GM18868 (cell line): ENCODE measurements around the gene ACOT4.
A peak's percentile ranks its signal among the peaks of the same experiment; 100 is the strongest.
"Not testable (repeated sequence)": the region's sequence is repeated elsewhere in the genome, so short reads cannot be mapped to it uniquely, and the experiment has no call there.

Source experiments
- ATAC-seq: cut with Tn5 transposase; IDR thresholded peaks from one replicate; pipeline ENCODE4 v1.9.1; 2021; ENCODE audit warnings: mild to moderate bottlenecking, moderate library complexity; ENCODE audit not compliant: unreplicated experiment

Gene ACOT4

DNA sequence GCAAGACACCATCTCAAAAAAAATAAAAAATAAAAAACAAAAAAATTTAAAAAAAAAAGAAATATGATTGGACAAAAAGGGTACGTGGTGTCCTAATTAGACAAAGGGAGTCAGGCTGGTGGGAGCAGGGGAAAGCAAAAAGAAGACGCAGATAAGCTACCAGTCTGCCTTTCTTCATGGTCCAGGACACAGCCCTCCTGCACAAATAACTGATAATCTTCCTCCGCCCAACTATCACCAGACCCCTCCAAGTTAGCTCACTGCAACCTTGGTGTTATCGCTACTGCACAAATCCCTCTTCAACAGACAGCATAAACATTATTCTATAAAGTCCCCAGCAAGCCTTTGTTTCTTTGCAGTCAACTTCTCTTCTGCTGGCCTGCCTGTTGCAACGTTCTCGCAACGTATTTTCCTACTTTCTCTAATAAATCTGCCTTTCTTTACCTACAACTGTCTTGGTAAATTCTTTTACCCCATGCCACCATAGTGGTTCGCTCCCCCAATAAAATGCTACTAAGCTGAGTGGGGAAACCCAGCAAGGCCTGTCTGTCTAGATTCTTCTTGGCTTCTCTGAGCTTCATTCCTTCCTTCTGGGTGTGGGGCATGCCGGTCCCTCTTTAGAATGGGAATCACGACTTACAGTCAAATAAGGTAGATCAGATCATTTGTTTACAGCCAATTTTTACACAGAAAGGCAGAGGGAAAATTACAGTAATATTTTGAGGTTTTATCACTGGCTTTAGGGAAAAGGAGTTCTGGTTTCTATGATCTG, 38.5 kb downstream of the ACOT4 start:
- no peak for ATAC-seq

GRCh38 chr14:73633116-73634010, 41.7 kb downstream of the ACOT4 start:
- no peak for ATAC-seq

DNA sequence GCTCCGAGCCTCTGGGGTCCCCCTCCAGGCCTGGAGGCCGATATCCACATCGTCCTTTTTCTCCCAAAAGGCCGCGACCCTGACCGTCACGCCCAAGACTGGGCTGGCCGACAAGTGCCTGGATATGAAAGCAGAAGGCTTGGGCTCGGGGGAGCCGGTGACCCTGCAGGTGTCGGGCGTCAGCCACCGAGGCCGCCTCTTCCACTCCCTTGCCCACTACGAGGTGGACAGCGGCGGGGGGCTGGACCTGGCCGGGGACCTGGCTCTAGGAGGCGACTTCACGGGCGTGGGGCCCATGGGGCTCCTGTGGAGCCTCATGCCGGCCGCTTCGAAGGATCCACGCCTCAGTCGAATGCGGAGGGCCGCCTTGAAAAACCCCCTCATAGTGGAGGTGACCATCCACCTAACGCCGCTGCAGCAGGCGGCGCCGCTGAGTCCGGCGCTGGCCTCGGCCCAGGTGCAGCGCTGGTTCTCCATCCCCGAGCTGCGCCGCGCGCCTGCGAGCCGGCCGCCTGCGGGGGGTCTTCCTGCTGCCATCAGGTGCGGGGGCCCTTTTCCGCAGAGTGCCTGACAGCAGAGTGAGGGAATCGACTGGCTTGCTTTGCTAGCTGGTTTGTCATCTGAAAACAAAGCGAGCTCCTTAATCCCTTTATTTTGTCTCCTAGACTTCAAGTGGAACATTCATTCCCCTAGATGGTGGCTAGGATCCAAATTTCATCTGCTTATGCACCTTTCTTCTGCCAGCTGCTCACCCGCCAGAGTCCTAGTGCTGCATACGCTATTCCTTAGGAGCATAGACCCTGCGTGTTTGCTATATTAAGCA, 42.5 kb downstream of the ACOT4 start:
- no peak for ATAC-seq

- not testable (repeated sequence) for ATAC-seq
Measured at GRCh38 chr14:73636355-73636754, 44.7 kb downstream of the ACOT4 start.

DNA sequence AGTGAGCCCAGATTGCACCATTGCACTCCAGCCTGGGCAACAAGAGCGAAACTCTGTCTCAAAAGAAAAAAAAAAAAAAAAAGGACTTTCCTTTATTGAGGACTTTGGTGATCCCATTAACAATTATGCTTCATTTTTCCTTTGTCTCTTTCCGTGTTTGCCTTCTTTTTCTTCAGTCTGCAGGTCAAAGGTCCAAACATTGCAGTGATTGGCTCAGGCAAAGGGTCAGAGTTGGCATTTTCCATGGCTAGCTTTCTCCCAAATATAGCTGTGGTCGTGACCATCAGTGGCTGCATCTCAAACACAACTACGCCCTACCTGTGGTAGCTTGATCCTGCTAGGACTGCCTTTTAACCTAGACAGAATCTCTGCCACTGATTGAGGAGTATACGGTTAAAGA, 46.2 kb downstream of the ACOT4 start:
- no peak for ATAC-seq

DNA sequence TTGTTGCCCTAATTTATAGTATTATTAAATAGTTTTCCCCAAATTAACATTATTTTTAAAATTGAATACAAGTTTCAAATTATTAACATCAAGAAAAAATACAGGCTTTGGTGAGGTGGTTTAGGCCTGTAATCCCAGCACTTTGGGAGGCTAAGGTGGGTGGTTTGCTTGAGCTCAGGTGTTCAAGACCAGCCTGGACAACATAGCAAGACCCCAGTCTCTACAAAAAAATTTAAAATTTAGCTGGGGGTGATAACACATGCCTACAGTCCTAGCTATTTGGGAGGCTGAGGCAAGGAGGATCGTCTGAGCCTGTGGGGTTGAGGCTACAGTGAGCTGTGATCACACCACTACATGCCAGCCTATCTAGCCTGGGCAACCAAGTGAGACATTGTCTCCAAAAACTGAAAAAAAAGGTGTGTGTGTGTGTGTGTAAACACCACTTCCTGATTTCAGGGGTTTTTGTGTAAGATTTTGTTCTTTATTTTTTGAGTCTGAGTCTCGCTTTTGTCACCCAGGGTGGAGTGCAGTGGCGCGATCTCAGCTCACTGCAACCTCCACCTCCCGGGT, 49.2 kb downstream of the ACOT4 start:
- no peak for ATAC-seq

- peak; percentile 96 for ATAC-seq
Measured at GRCh38 chr14:73644531-73645247, 53.0 kb downstream of the ACOT4 start, which contains the start of gene DNAL1. DNAL1 (plus strand) TSS chr14:73644986; CDS start chr14:73645040, 54 bp downstream.

- ATAC-seq: no peak
Measured at GRCh38 chr14:73645248-73645610, 53.6 kb downstream of the ACOT4 start.
